ENCODE measurements around the gene CLEC4M.
"Not testable (repeated sequence)": the region's sequence is repeated elsewhere in the genome, so short reads cannot be mapped to it uniquely, and the experiment has no call there.

Gene CLEC4M

DNA sequence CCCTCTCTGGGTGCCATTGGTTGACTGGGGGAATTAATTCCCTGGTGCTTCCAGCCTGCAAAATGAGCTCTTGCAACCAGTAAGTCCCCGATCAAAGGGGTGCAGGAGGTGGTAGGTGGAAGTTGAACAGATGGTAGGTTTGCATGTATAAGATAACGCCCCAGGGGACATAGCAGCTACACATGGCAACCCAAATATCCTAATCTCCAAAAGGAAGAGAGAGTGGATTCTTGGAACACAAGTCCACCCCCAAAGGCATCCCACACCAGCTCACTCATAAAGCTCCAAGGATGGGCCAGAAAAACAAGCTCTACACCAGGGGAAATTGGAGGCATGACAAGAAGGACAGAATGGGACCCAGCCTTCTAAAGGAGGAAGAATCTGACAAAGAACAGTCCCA lies 20.5 kb upstream of the CLEC4M start:
- no peak for FAIRE-seq

DNA sequence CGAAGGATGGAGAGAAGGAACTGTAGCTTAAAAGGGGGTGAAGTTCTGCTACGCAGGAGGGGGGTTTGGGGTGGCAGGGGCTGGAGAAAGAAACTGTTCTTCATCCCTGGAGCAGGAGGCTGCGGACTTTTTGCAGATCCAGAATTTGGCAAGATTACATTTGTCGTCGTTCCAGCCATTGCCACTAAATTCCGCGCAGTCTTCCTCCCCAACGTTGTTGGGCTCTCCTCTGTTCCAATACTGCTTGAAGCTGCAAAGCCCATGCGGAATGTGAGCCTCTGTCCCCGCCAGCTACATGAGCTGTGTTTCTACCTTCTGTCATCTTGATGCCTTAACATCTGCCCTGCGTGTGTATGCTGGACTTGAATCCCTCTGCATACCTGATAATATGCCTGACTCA lies 20.1 kb upstream of the CLEC4M start:
- no peak for FAIRE-seq

DNA sequence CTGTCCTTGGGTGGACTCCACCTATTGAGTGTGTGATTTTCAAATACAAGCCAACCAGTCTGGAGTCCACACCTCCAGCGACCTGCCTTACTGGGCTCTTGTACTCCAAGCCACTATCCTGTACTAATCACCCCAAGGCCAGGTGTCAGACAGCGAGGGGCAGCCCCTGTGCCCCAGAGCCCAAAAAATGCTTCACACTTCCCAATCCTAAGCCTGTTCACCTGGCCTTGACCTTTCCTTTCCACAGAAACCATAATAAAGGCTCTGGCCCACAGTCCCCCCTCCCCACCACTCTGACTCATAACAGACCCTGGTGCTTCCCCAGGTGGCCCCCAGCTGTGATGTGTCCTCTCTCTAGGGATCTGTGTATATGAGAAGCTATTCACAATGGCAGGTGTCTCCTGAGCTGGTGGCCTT lies 19.6 kb upstream of the CLEC4M start:
- FAIRE-seq, result no peak

DNA sequence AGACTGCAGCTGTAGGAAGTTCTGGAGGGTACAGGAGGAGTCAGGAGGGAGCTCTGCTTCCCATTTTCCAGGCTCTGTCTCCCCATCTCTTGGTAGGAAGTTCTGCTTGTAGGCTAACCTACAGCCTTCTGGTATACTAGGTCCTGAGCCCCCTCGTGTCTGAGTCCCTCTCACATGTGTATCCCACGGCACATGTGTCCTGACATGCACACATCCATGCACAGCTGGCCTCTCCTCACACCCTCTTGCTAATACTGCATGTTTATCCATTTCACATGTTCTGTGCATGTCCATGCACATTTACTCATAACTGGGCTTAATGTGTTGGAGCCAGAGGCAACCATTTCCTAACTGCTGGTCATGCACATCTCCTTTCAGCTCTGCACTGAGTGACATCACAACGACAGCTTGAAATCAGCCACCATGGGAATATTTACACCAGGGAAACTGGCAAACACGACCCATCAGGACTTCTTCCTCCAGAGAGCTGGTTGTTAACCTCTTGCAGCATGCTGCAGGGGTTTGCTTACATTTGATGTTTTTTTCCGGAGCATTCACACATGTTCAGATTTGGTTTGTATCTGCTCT lies 18.8 kb upstream of the CLEC4M start:
- FAIRE-seq, result no peak

DNA sequence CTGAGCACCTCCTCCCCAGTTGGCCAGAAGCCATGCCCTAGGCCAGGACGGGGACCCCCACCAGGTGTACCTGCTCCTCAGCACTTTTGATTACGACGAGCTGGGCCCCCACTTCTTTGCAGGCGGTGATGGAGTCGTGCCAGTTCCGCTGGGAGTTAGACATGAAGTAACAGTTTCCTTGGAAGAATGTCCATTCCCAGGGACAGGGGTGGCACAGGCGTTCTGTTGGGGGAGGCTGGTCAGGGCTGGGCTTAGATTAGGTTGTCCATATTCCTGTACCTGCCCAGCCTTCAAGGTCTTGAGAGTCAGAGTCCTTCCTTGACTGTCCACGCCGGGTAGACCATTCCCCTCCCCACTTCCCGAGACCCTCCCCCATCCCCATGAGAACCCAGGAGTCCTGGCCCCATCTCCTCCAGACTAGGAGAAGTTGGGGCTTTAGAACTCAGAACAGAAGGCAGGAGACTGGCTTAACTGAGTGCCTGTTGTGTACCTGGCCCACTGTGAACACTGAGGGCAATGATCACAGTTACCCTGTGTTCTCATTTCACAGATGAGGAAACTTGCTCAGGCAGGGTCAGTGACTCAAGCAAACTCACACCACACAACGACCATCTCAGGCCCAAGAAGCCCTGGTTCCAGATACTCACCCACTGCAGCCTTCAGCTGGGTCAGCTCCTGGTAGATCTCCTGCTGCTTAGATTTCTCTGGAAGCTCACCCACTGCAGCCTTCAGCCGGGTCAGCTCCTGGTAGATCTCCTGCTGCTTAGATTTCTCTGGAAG lies 18.0 kb upstream of the CLEC4M start:
- FAIRE-seq, result no peak

DNA sequence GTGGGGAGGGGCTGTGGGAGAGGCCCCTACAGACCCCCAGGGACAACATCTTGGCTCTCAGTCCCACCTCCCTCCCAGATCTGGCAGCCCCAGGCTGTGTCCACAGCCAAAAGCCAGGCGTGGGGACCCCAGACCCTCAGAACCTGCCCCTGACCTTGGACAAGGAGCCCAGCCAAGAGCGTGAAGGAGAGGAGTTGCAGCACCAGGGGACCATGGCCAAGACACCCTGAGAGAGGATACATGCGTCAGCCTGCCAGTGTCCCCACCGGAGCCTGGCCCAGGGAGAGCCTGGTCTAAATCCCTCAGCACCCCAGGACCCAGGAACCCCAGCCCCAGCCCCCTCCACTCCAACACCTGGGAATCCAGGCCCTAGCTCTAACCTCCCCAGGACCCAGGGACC lies 16.7 kb upstream of the CLEC4M start:
- not testable (repeated sequence) for FAIRE-seq

DNA sequence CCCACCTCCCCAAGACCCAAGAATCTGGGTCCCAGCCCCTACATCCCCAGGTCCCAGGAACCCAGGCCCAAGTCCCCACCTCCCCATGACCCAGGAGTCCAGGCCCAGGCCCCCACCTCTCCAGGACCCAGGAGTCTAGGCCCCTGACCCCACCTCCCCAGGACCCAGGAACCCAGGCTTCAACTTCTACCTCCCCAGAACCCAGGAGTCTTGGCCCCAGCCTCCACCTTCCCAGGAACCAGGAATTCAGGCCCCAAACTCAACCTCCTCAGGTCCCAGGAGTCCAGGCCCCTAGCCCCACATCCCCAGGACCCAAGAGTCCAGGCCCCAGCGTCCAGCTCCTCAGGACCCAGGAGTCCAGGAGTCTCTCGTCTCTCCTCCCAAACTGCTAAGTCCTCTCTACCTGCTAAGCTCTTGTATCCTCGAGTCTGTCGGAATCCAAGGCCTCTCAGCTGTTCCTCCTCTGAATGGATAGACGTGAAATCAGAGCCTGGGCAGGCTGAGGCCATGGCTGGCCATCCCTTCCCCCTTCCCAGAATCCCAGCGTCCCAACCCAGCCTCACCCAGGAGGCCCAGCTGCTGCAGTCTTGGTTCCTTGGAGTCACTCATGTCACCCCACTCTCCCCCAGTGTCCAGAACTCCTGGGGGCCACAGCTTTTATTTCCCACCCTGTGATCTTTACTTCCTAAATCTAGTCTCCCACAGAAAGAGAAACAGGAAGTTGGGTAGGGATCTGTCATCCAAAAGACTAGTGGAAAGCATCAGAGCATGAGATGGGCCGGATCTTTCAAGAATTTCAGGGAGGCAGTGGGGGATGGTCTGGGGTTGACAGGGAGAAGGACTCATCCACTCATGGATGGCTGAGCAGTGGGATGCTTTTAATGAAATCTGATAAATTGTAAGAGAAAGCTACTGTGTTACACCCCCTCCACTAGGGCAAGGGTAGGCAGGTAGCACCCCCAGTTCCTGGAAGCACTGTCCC lies 15.8 kb upstream of the CLEC4M start, which contains the start of gene CD209:
TSS of gene CD209 (minus strand) at position 632 of the 982 bp plus-strand sequence. CDS start at position 609, 23 bp downstream.
- FAIRE-seq, result no peak

DNA sequence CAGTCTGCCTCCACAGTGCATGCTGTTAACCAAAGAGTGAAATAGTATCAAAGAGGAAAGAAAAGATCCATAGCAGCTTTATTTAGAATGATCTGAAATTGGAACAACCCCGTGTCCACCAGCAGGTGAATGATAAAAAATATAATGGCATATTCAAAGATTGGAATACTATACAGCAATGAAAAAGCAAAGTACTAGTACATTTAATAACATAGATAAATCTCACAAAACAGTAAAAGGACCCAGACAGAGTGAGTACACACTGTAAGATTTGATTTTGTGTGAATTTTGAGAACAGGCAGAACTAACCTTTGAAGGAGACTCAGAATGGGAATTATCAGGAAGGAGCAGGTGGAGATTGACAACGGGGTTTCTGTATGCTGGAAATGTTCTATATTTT lies 14.9 kb upstream of the CLEC4M start:
- FAIRE-seq, result no peak

DNA sequence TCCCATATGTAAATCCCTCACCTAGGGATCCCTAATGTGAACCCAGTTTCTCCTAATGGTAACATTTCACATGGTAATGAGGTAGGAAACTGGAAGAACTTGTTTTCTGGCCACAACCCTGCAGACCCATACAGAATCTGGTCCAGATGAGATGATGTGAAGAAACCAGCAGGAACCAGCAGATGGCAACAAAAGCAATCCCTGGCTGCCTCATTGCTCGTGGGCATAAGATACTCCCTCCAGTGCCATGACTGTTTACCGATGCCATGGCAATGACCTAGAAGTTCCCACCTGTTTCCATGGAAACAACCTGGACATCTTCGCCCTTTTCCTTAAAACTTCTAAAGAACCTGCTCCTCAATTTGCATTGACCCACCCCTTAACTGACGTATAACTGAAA lies 14.3 kb upstream of the CLEC4M start:
- FAIRE-seq, result no peak

DNA sequence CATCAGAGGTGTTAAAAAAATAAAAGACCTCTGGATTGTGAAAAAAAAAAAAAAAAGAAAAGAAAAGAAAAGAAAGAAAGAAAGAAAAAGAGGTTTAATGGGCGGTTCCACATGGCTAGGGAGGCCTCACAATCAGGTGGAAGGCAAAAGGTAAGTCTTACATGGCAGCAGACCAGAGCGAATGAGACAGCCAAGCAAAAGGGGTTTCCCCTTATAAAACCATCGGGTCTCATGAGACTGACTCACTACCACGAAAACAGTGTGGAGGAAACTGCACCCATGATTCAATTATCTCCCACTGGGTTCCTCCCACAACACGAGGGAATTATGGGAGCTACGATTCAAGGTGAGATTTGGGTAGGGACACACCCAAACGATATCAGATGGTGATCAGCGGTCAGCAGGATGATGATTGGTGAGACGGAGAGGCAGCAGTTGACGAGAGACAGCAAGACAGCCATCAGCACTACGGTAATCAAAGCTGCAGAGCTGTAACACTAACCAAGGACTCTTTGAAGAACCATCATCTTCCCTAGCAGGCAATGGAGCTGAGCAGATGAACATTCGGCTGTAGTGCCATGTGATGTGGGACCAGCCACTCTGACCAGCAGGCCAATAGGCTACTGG lies 11.8 kb upstream of the CLEC4M start:
- no peak for FAIRE-seq

DNA sequence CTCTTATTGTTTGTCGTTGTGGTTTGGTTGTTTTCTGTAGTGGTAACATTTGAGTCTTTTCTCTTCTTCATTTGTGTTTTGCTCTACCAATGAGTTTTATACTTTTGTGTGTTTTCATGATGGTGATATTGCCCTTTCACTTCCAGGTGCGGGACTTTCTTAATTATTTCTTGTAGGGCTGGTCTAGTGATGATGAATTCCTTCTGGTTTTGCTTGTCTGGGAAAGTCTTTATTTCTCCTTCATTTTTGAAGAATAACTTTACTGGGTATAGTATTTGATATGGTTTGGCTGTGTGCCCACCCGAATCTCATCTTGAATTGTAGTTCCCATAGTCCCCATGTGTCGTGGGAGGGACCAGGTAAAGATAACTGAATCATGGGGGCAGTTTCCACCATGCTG lies 6.8 kb upstream of the CLEC4M start:
- FAIRE-seq, result no peak

DNA sequence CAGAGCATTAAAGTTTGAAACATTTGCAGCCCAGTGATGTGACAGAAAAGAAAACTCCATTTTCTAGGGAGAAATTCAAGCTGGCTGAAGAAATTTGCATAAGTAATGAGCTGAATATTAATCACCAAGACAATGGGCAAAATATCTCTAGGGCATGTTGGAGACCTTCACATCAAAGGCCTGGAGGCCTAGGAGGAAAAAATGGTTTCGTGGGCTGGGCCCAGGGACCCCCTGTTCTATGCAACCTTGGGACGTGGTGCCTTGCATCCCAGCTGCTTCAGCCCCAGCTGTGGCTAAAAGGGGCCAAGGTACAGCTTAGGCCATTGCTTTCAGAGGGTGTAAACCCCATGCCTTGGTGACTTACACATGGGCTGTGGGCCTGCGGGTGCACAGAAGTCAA lies 5.7 kb upstream of the CLEC4M start:
- no peak for FAIRE-seq

DNA sequence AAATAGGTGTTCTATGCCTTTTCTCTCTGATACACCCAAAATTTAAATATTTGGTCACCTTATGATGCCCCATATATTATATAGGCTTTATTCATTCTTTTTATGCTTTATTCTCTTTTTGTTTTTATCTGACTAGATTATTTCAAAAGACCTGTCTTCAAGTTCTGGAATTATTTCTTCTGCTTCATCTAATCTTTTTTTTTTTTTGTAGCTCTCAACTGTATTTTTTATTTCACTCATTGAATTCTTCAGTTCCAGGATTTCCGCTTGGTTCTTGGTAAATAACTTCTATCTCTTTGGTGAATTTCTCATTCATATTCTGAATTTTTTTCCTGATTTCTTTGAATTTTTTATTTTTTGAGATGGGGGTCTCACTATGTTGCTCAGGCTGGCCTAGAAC lies 3.9 kb upstream of the CLEC4M start:
- no peak for FAIRE-seq

DNA sequence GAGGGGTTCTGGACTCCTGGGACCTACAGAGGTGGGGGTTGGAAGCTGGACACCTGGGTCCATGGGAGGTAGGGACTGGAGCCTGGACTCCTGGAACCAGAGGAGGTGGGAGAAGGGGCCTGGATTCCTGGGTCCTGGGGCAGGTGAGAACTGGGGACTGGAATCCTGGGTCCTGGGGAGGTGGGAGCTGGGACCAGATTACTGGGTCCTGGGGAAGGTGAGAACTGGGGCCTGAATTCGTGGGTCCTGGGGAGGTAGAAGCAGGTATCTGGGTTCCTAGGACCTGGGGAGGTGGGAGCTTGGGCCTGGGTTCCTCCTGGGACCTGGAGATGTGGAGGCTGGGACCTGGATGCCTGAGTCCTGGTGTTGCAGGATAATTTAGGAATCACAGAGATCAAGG lies 653 bp downstream of the CLEC4M start:
- FAIRE-seq, result no peak

DNA sequence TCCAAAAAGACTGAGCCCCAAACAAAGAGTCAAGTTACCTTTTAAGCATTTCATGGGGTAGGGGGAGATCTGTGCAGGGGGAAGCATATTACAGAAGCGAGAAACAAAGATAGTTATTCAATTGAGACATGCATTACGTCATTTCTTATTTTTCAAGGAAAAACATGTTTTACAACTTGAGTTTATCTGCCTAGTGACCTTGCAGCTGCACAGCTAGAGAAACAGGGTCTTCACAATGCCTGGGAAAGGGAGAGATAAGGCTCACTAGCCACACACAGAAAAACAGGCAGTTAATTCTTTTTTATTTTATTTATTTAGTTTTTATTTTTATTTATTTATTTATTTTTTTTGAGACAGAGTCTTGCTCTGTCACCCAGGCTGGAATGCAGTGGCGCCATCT lies 1.1 kb downstream of the CLEC4M start:
- FAIRE-seq, result not testable (repeated sequence)

DNA sequence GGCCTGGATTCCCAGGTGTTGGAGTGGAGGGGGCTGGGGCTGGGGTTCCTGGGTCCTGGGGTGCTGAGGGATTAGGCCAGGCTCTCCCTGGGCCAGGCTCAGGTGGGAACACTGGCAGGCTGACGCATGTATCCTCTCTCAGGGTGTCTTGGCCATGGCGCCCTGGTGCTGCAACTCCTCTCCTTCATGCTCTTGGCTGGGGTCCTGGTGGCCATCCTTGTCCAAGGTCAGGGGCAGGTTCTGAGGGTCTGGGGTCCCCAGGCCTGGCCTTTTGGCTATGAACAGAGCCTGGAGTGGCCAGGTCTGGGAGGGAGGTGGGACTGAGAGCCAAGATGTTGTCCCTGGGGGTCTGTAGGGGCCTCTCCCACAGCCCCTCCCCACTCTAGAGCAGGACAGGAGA lies 2.0 kb downstream of the CLEC4M start:
- not testable (repeated sequence) for FAIRE-seq

DNA sequence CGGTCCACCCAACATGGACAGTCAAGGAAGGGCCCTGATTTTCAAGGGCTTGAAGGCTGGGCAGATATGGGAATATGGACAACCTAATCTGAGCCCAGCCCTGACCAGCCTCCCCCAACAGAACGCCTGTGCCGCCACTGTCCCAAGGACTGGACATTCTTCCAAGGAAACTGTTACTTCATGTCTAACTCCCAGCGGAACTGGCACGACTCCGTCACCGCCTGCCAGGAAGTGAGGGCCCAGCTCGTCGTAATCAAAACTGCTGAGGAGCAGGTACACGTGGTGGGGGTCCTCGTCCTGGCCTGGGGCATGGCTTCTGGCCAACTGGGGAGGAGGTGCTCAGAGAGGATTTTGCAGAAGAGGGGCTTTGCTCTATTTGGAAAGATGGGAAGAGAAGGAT lies 3.5 kb downstream of the CLEC4M start:
- no peak for FAIRE-seq

DNA sequence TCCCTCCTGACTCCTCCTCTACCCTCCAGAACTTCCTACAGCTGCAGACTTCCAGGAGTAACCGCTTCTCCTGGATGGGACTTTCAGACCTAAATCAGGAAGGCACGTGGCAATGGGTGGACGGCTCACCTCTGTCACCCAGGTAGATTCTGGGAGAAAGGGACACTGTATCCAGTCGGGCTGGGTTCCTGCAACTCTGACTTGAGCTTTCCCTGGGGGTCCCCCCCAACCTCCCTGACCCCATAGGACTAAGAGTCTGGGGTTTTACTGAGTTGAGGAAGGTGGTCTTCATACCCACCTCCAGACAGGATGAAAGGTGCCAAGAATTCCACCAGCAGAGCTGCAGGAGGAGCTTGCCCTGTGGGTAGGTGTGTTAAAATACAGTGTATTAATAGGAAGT lies 4.4 kb downstream of the CLEC4M start:
- no peak for FAIRE-seq

DNA sequence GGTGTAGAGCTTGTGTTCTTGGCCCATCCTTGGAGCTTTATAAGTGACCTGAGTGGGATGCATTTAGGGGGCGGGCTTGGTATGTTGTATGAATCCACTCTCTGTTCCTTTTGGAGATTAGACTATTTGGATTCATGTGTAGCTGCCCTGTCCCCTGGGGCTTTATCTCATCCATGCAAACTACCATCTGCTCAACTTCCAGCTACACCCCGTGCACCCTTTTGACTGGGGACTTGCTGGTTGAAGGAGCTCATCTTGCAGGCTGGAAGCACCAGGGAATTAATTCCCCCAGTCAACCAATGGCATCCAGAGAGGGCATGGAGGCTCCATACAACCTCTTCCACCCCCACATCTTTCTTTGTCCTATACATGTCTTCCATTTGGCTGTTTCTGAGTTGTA lies 6.1 kb downstream of the CLEC4M start:
- FAIRE-seq, result no peak

DNA sequence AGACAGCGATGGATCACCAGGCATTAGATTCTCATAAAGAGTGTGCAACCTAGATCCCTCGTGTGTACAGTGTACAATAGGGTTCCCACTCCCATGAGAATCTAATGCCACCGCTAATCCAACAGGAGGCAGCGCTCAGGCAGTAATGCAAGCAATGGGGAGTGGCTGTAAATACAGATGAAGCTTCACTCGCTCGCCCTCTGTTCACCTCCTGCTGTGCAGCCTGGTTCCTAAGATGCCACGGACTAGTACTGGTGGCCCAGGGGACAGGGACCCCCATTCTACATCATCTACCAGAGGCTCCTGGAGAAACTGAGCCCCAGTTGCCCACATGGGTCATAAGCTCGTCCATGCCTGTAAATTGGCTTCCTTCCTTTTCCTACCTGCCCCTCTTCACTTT lies 8.0 kb downstream of the CLEC4M start:
- FAIRE-seq, result no peak

DNA sequence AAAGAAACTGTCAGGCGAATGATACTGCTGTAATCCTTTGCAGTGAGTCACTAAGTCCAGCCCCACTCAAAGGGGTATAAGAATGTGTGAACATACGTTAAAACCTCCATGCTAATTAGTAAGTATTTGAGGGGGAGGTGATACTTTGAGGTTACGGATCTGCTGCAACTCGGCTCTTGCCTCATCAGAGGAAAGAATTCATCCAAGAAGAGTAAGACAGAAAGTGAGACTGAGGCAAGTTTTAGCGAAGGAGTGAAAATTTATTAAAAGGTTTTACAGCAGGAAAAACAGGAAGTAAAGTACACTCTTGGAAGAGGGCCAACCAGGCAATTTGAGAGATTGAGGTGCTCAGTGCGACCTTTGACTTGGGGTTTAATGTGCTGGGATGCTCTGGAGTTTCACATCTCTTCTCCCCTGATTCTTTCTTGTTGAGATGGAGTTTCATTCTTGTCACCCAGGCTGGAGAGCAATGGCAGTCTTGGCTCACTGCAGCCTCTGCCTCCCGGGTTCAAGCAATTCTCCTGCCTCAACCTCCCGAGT lies 9.8 kb downstream of the CLEC4M start:
- no peak for FAIRE-seq

DNA sequence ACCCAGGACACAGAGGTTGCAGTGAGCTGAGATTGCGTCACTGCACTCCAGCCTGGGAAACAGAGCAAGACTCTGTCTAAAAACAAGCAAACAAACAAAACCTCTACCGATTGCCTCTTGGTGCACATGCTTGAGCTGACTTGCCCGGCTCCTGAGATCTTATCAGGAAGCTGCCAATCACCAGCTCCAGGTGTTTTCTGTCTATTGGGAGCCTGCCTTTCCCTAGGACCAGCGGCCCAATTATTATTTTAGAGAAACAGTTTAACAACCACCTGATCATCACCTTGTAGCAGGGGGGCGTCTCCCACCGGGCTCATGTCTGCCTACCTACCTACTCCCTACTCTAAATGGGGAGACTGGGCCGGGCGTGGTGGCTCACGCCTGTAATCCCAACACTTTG lies 10.8 kb downstream of the CLEC4M start:
- no peak for FAIRE-seq

DNA sequence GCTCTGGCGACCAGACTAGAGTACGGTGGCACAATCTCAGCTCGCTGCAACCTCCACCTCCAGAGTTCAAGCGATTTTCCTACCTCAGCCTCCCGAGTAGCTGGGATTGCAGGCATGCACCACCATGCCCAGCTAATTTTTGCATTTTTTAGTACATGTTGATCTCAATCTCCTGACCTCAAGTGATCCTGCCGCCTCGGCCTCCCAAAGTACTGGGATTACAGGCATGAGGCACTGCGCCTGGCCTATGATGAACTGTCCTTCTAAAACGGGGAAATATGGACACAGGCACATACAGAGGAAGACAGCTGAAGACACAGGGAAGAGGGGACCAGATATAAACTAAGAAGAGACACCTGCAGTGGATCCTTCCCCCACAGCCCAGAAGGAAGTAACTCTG lies 12.7 kb downstream of the CLEC4M start:
- FAIRE-seq, result no peak

Data from A204.1 (cell line).